B cell (primary cell): ENCODE measurements around the gene SLC52A1. TPM values are rescaled to one million over a fixed set of nuclear protein-coding genes. Genes with fewer than 3 reads are reported as not detected.

Experiments
- ATAC-seq: fragments of 200-7000 bp; cut with Tn5 transposase; one replicate; pipeline ENCODE4 v1.10.0; 2021; ENCODE audit warnings: low read depth, mild to moderate bottlenecking, moderate number of reproducible peaks, moderate library complexity
- CTCF ChIA-PET: fragments of 350-600 bp; sonication (Branson Sonifier 250); formaldehyde crosslinking; loops from one replicate; lab custom pipeline; 2021; ENCODE audit warnings: antibody characterized with exemption, inconsistent platforms; lab: Charles Lee
- POLR2A ChIA-PET: fragments of 350-600 bp; sonication (Branson Sonifier 250); formaldehyde crosslinking; loops from one replicate; lab custom pipeline; 2021; ENCODE audit warnings: antibody characterized with exemption; lab: Charles Lee
- DNase-seq: peaks from one replicate; pipeline ENCODE4 v3.0.0; 2013
- H2AFZ ChIP-seq: 2 replicates; pipeline ENCODE4 v1.6.1; 2012; ENCODE audit warnings: mild to moderate bottlenecking, low read depth, low read length; ENCODE audit not compliant: insufficient read depth, poor library complexity, severe bottlenecking
- H3K27ac ChIP-seq, 2 donors: 1 replicate in 1 of 2; 2 replicates in 1 of 2; pipeline ENCODE4 v1.5.1; 2012 to 2013; ENCODE audit warnings: low read length in 2 of 2, mild to moderate bottlenecking in 2 of 2, moderate library complexity in 1 of 2
- H3K27me3 ChIP-seq, 4 experiments: fragments of 200-600 bp in 1 of 4; sonication (generic) in 1 of 4; replicated peaks in 1 of 4; 1 replicate in 2 of 4; 2 replicates in 2 of 4; pipeline versions ENCODE4 v1.6.1 to v1.7.0; 2013 to 2016; ENCODE audit warnings: low read length in 3 of 4, mild to moderate bottlenecking in 2 of 4, mixed read lengths in 1 of 4, moderate library complexity in 1 of 4; ENCODE audit not compliant: insufficient read depth in 4 of 4, control insufficient read depth in 3 of 4; ENCODE audit errors: control extremely low read depth in 1 of 4
- H3K36me3 ChIP-seq, 2 experiments: replicated peaks in 1 of 2; 1 replicate in 1 of 2; 2 replicates in 1 of 2; pipeline versions ENCODE4 v1.6.1 to v1.7.1; 2013; ENCODE audit warnings: low read length in 1 of 2; ENCODE audit not compliant: insufficient read depth in 2 of 2, control insufficient read depth in 1 of 2; ENCODE audit errors: control extremely low read depth in 1 of 2, extremely low read depth in 1 of 2
- H3K4me1 ChIP-seq, 2 donors: fragments of 200-600 bp in 1 of 2; sonication (generic) in 1 of 2; 1 replicate in 1 of 2; 2 replicates in 1 of 2; pipeline versions ENCODE4 v1.5.1 to v1.6.1; 2013 to 2017; ENCODE audit warnings: low read length in 2 of 2; ENCODE audit not compliant: control insufficient read depth in 2 of 2, insufficient read depth in 2 of 2
- H3K4me2 ChIP-seq: replicated peaks from 2 replicates; pipeline ENCODE3; 2012; ENCODE audit warnings: mild to moderate bottlenecking, low read depth, low read length; ENCODE audit not compliant: poor library complexity, severe bottlenecking
- H3K4me3 ChIP-seq, 5 experiments: fragments of 200-600 bp in 1 of 5; sonication (generic) in 1 of 5; 1 replicate in 3 of 5; 2 replicates in 2 of 5; pipeline versions ENCODE4 v1.5.1 to v1.7.0; 2011 to 2016; ENCODE audit warnings: low read length in 4 of 5, mild to moderate bottlenecking in 4 of 5, low read depth in 2 of 5, control low read depth in 1 of 5, moderate library complexity in 1 of 5; ENCODE audit not compliant: insufficient read depth in 1 of 5; ENCODE audit errors: control extremely low read depth in 1 of 5, extremely low read depth in 1 of 5
- H3K79me2 ChIP-seq: fragments of 200-600 bp; sonication (generic); one replicate; pipeline ENCODE4 v1.6.0; 2016; ENCODE audit warnings: low read length; ENCODE audit not compliant: control insufficient read depth, insufficient read depth
- H3K9ac ChIP-seq: fragments of 200-600 bp; sonication (generic); 2 replicates; pipeline ENCODE4 v1.6.1; 2017; ENCODE audit warnings: mild to moderate bottlenecking, low read length, moderate library complexity
- H3K9me3 ChIP-seq, 3 donors: one replicate each; pipeline versions ENCODE4 v1.6.1 to v1.7.1; 2013; ENCODE audit warnings: low read length in 2 of 3; ENCODE audit not compliant: control insufficient read depth in 2 of 3, insufficient read depth in 1 of 3; ENCODE audit errors: control extremely low read depth in 1 of 3
- H4K20me1 ChIP-seq: 2 replicates; pipeline ENCODE4 v1.6.0; 2012; ENCODE audit warnings: mild to moderate bottlenecking, low read length; ENCODE audit not compliant: insufficient read depth, control insufficient read depth, poor library complexity, severe bottlenecking
- H3K27ac Mint-ChIP-seq: one replicate; pipeline ENCODE4 v1.8.0; 2021; ENCODE audit warnings: mixed read lengths
- H3K27me3 Mint-ChIP-seq: one replicate; pipeline ENCODE4 v1.8.0; 2021; ENCODE audit warnings: mixed read lengths
- H3K4me1 Mint-ChIP-seq: one replicate; pipeline ENCODE4 v1.8.0; 2021; ENCODE audit warnings: mixed read lengths
- H3K4me3 Mint-ChIP-seq: one replicate; pipeline ENCODE4 v1.8.0; 2021; ENCODE audit warnings: mixed read lengths
- H3K9me3 Mint-ChIP-seq: one replicate; pipeline ENCODE4 v1.8.0; 2022; ENCODE audit warnings: mixed read lengths; ENCODE audit not compliant: insufficient read depth
- EZH2 ChIP-seq: IDR thresholded peaks from 2 replicates; pipeline ENCODE4 v1.6.1; 2012; ENCODE audit warnings: borderline replicate concordance, low read depth, mild to moderate bottlenecking, moderate library complexity, low read length; ENCODE audit not compliant: insufficient read depth, poor library complexity, severe bottlenecking
- WGBS: methylation state at CpG from one replicate; pipeline ENCODE4 v1.1.5; 2013; ENCODE audit warnings: missing lambda C conversion rate; ENCODE audit not compliant: insufficient coverage; 5-methylcytosine and 5-hydroxymethylcytosine counted together
- intact Hi-C: fragments of 100-400 bp; cut with micrococcal nuclease; formaldehyde crosslinking; loops from one replicate; pipeline ENCODE4 v1.10.0; 2022
- polyA plus RNA-seq: library from polyadenylated mRNA; depleted of rRNA; stranded (reverse); fragments of >200 nt; gene quantifications from 2 replicates; pipeline ENCODE4 v1.2.3, GENCODE V29; 2012
- total RNA-seq, 2 donors: library from RNA; stranded (reverse); fragments of 120-200 nt in 1 of 2; gene quantifications; 1 replicate in 1 of 2; 2 replicates in 1 of 2; pipeline versions ENCODE4 v1.2.3 to v1.2.4, GENCODE V29; 2013 to 2022
- TF ChIP-seq, protein P1 (sequence below): fragments of 200-600 bp; IDR thresholded peaks from one replicate; pipeline ENCODE4 v1.8.0; 2022; ENCODE audit warnings: antibody characterized with exemption, mild to moderate bottlenecking

The SLC52A1 gene
- total and polyA plus RNA-seq, 2 donors (not counting 1 experiment from before 2014, with no cell fraction given), result not detected

DNA sequence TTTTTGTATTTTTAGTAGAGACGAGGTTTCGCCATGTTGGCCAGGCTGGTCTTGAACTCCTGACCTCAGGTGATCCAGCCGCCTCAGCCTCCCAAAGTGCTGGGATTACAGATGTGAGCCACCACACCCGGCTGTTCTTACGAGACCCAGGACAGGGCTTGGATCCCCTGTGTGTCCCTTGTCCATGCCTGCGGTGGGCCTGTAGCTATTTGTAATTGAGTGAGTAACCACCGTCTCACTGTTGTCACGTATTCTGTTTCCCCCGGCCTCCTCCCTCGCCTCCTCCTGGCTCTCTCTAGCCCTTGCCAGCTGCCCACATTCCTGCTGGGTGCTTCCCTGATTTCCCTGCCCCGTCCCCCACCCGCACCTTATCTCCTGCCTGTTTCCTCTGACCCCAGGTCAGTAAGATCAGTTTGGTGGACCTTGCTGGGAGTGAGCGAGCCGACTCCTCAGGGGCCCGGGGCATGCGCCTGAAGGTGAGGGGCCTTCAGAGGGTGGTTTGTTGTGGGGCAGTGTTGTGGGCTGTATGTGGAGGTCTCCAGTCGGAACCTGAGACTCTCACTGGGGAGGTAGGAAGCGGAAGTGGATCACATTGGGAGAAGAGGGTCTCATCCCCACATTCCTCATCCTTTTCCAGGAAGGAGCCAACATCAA lies 31.9 kb downstream of the SLC52A1 start:
- Histone ChIP-seq H3K4me1 (peaks cover 13 to 16% of the 10 kb centered on the region in 2 donors), H4K20me1 (peaks cover 8% of the 10 kb centered on the region), H3K27me3 (peaks cover 0 to 29% (median 2%) of the 10 kb centered on the region in 4 experiments), H3K4me3 (no peak overlapping the region), H3K79me2 (no peaks in the 10 kb centered on the region), H3K9me3 (no peaks in the 10 kb centered on the region), H3K9ac (no peak overlapping the region), H3K36me3 (peaks cover 2 to 38% of the 10 kb centered on the region in 2 experiments), H3K27ac (no peak overlapping the region), H3K4me2 (no peak overlapping the region), H2AFZ (no peak overlapping the region)
- ChIA-PET POLR2A (no interaction called here), CTCF (interaction anchor here (0.5 kb wide), 1 partner anchor 23 kb away, joined by 3 read pairs; no protein-coding TSS in a partner anchor)
- H3K4me1 Mint-ChIP-seq, result peaks cover 17% of the 10 kb centered on the region
- no peaks in the 10 kb centered on the region for H3K27me3 Mint-ChIP-seq
- TF ChIP-seq EZH2, result no peak
- TF ChIP-seq, protein P1, sequence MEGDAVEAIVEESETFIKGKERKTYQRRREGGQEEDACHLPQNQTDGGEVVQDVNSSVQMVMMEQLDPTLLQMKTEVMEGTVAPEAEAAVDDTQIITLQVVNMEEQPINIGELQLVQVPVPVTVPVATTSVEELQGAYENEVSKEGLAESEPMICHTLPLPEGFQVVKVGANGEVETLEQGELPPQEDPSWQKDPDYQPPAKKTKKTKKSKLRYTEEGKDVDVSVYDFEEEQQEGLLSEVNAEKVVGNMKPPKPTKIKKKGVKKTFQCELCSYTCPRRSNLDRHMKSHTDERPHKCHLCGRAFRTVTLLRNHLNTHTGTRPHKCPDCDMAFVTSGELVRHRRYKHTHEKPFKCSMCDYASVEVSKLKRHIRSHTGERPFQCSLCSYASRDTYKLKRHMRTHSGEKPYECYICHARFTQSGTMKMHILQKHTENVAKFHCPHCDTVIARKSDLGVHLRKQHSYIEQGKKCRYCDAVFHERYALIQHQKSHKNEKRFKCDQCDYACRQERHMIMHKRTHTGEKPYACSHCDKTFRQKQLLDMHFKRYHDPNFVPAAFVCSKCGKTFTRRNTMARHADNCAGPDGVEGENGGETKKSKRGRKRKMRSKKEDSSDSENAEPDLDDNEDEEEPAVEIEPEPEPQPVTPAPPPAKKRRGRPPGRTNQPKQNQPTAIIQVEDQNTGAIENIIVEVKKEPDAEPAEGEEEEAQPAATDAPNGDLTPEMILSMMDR, result no peak
- H3K27ac Mint-ChIP-seq, result no peak overlapping the region
- WGBS, result over 99% methylated on average over 12 of the region's 18 CpGs
- no peaks in the 10 kb centered on the region for H3K9me3 Mint-ChIP-seq
- intact Hi-C loops, result no loop called here
- DNase-seq (no peak), ATAC-seq (no peak)
- no peak overlapping the region for H3K4me3 Mint-ChIP-seq

DNA sequence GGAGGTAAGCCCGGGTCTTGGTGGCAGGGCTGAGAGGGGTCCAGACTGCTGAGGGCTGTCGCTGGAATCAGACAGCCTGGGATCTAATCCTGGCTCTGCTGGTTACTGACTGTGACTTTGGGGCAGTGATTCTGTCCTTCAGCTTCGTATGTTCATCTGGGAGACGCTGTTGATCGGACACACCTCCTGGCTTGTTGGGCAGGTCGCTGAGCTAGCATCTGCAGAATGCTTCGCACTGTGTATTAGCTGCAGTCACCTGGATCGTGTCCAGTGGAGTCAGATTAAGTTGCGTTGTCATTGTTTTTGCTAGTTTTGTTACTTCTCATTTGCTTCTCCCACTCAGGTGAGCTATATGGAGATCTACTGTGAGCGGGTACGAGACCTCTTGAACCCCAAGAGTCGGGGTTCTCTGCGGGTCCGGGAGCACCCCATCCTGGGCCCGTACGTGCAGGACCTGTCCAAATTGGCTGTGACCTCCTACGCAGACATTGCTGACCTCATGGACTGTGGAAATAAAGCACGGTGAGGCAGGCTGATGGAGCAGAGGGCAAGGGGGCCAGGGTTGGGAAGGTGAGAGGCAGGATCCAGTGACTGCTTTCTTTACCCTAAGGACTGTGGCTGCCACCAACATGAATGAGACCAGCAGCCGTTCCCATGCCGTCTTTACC lies 33.0 kb downstream of the SLC52A1 start:
- Histone ChIP-seq H3K27ac (no peak overlapping the region), H3K4me1 (peaks cover 16 to 18% of the 10 kb centered on the region in 2 donors), H3K4me3 (no peak overlapping the region), H3K9ac (no peak overlapping the region), H3K27me3 (peaks cover 0 to 20% (median 0%) of the 10 kb centered on the region in 4 experiments), H3K4me2 (no peak overlapping the region), H2AFZ (no peak overlapping the region), H3K9me3 (no peaks in the 10 kb centered on the region), H4K20me1 (peaks cover 8% of the 10 kb centered on the region), H3K79me2 (no peaks in the 10 kb centered on the region), H3K36me3 (peaks cover 2 to 27% of the 10 kb centered on the region in 2 experiments)
- H3K9me3 Mint-ChIP-seq, result no peaks in the 10 kb centered on the region
- WGBS, result 98% methylated on average over 18 of the region's 20 CpGs
- no peaks in the 10 kb centered on the region for H3K27me3 Mint-ChIP-seq
- no peak overlapping the region for H3K4me3 Mint-ChIP-seq
- TF ChIP-seq, protein P1, result no peak
- no peak for TF ChIP-seq EZH2
- intact Hi-C loops, result no loop called here
- H3K27ac Mint-ChIP-seq, result no peak overlapping the region
- DNase-seq, result no peak
- CTCF ChIA-PET, result no interaction called here
- ATAC-seq, result no peak
- H3K4me1 Mint-ChIP-seq, result peaks cover 18% of the 10 kb centered on the region
- POLR2A ChIA-PET, result interaction anchor here (0.6 kb wide), 2 partner anchors 34 to 54 kb away, joined by 4 to 9 read pairs; partner anchors contain the start of gene PFN1
